Epithelial cell of esophagus (primary cell): ENCODE measurements around the gene NDUFA5.

Experiments used
- DNase-seq: peaks from one replicate; pipeline ENCODE4 v3.0.0; 2010; ENCODE audit warnings: low read depth
- H3K4me3 ChIP-seq: 2 replicates; pipeline ENCODE4 v1.5.1; 2011; ENCODE audit warnings: mild to moderate bottlenecking, low read length, control low read depth
- TF ChIP-seq, protein P1 (sequence below): IDR thresholded peaks from 2 replicates; pipeline ENCODE4 v1.5.1; 2011; ENCODE audit warnings: low read depth, mild to moderate bottlenecking, low read length, control low read depth, inconsistent platforms; ENCODE audit not compliant: insufficient read depth; ENCODE audit errors: missing control alignments

The NDUFA5 gene

DNA sequence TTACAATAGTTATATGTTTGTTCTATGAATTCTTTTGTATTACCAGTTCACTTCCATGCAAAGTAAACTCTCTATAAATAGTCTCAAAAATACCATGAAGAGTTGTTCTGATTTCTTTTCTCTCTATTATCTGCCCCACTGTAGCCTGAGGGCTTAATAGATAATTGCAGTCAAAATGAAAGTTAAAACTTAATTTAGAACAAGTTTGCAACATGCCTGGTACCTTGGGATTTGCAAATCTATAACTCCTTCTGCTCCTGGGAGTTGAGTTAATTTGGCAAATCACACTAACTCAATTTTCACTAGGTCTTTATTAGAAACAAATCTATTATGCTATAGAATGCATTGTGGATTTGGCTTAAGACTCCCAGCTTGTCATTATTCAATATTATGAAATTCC lies 21.8 kb upstream of the NDUFA5 start:
- TF ChIP-seq, protein P1, sequence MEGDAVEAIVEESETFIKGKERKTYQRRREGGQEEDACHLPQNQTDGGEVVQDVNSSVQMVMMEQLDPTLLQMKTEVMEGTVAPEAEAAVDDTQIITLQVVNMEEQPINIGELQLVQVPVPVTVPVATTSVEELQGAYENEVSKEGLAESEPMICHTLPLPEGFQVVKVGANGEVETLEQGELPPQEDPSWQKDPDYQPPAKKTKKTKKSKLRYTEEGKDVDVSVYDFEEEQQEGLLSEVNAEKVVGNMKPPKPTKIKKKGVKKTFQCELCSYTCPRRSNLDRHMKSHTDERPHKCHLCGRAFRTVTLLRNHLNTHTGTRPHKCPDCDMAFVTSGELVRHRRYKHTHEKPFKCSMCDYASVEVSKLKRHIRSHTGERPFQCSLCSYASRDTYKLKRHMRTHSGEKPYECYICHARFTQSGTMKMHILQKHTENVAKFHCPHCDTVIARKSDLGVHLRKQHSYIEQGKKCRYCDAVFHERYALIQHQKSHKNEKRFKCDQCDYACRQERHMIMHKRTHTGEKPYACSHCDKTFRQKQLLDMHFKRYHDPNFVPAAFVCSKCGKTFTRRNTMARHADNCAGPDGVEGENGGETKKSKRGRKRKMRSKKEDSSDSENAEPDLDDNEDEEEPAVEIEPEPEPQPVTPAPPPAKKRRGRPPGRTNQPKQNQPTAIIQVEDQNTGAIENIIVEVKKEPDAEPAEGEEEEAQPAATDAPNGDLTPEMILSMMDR, result no peak
- H3K4me3 ChIP-seq, result no peak overlapping the region
- no peak for DNase-seq

DNA sequence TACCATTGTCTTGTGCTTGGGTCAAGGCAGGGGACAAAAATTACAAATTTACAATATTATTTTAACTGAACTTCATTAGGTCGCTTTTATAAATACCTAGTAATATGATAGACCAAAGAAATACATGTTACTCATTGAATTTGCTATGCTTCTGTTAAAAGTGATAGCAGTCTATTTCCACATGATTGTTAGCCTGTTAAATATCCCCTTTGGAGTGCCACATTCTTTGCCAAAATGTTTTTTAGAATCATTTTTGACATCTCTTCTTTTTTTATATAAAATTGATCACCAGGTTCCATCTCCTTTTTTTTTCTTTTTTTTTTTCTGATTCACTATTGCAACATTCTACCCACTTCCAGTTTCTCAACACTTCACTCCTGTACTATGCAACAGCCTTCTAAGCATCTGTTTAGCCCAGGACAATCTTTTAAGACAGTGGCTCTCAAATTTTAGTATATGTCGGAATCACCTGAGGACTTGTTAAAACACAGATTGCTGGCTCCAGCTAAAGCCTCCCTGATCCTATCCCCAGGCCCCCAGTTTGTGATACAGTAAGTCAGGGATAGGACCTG lies 16.4 kb upstream of the NDUFA5 start:
- no peak overlapping the region for H3K4me3 ChIP-seq
- TF ChIP-seq, protein P1, result no peak
- DNase-seq, result peak; percentile 38

DNA sequence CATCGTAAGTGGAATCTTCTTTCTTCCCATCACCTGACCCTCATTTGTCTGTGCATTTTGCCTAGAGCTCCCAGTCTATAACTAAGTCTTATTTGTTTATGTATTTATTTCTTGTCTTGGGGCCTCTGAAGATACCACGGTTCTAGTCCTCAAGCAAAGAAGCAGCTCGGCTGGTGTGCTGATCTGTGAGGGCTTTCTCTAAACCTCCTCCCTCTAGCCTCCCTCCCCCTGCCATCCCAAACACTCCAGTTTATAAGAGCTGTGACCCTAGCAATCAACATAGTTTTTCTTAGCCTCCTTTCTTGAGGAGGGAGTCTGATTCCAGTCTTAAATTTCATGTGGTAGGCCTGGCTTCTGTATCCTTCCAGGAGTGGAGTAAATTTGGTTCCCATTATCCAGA lies 15.7 kb upstream of the NDUFA5 start:
- H3K4me3 ChIP-seq, result no peak overlapping the region
- TF ChIP-seq, protein P1, result no peak
- DNase-seq, result no peak

DNA sequence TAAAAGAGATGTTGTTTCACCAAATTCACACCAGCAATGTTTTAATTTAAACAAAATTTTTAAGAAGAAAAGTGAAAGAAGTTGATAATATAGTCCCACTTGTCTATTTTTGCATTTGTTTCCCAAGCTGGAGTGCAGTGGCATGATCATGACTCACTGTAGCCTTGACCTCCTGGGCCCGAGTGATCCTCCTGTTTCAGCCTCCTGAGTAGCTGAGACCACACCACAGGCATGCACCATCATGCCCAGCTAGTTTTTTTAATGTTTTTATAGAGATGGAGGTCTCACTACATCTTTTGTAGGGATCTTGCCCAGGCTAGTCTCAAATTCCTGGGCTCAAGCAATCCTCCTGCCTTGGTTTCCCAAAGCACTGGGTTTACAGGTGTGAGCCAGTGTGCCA lies 14.1 kb upstream of the NDUFA5 start:
- DNase-seq, result peak; percentile 51
- no peak overlapping the region for H3K4me3 ChIP-seq
- TF ChIP-seq, protein P1, result no peak

DNA sequence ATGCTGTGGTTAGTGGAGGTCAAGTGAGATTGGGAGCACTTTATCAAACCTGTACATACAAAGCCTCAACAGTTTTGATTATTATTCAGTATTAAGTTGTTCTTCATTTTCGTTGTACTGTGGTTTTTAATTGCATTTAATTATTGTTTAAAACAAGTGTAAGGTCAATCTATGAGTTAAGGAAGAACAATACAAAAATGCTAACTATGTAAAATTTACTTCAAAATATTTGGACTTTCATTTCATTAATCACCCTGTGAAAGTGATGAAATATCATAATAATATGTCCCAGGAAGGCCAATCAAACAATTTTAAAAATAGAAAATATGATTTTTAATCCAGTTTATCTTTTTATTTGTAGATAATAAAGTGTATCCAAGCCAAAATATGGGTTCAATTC lies 13.6 kb upstream of the NDUFA5 start:
- TF ChIP-seq, protein P1, result no peak
- DNase-seq, result no peak
- H3K4me3 ChIP-seq, result no peak overlapping the region

DNA sequence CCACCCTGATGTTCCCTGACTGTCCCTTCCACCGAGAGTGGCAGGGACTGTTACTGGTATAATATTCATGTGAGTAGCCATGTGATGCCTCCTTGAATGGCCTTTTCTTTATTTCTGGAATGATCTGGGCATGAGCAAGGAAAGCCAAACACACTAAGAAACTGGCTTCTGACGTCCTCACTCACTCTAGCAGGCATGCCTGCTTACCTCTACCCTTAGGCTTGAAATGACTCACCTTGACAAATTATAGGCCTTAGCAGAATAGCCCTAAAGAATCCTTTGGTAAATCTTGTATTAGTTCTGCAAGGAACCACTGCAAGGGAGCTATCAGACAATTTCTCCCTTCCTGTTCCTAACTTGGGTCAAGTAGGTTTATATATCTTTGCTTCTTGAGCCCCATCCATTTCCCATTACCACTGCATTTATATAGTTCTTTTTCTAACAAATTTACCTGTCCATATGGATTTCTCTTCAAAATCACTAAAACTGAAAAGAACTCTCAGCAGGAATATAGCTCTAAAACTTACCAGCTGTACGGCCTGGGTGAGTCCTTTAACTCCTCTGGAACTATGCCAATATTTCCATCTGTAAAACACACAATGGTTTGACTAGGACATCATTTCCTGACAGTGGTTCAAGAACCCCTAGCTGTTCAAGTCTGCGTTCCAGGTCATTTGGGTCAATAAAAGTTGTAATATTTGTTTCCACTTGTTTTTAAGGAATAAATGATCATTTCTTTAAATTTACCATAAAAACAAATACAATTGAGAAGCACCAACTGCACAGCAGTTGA lies 13.0 kb upstream of the NDUFA5 start:
- DNase-seq, result peak; percentile 89
- no peak overlapping the region for H3K4me3 ChIP-seq
- TF ChIP-seq, protein P1, result no peak

DNA sequence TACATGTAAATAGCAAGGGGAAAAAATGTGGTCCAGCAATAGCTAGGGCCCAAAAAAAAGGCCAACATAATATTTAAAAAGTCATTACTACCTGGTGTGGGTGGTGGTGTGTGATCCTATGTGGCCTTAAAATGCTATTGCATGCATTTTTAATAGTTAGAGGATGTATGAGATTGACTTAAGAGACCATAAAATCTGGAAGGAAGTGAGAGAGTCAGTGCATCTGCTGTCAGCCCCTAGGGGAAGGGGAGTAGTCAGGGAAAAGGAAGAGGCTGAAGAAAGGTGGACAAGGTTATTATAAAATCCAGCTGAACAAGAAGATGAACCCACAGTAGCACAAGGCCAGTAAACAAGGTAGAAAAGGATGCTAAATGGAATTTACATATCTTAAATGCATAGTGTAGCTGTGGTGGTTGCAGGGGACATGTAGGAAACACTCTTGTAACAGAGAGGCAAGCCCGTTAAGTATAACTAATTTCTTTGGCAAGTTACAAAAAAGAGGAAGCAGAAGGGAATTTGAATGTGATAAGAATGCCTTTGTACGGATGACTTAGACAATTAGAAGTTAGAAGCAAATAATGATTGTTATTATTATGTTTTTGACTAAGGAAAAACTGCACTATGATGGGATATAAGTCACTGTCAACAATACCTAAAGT lies 11.9 kb upstream of the NDUFA5 start:
- TF ChIP-seq, protein P1, result no peak
- DNase-seq, result no peak

More for the DNA sequence above, 11.9 kb upstream of the NDUFA5 start:
- H3K4me3 ChIP-seq, result no peak overlapping the region
